Right ventricle myocardium inferior (tissue), 1 donor: Measurements from ENCODE around the gene ETV7. TPM values are rescaled to one million over a fixed set of nuclear protein-coding genes. Genes with fewer than 3 reads are reported as not detected.
"Not testable (repeated sequence)": the region's sequence is repeated elsewhere in the genome, so short reads cannot be mapped to it uniquely, and the experiment has no call there.

Experiments
- ATAC-seq: fragments of 200-7000 bp; cut with Tn5 transposase; one replicate; pipeline ENCODE4 v1.9.1; 2020; ENCODE audit warnings: mild to moderate bottlenecking, moderate library complexity
- DNase-seq: peaks from one replicate; pipeline ENCODE4 v3.0.0; 2021; ENCODE audit errors: missing footprints
- intact Hi-C: fragments of 100-400 bp; cut with DNase I; formaldehyde crosslinking; loops from one replicate; pipeline ENCODE4 v1.11.0; 2022
- total RNA-seq: library from RNA; stranded (reverse); fragmentation: NEBNext Ultra II Directional; extraction: Animal tissue kit (Norgen Biotek cat#: 25700); gene quantifications from one replicate; pipeline ENCODE4 v1.2.1, GENCODE V29; 2021
- donor health status: DM: no; HTN: yes; CAD: no; lungs with severe emphysema.

ETV7 gene
- total RNA-seq, 1 donor from 2014 or later: 0.38 TPM

DNA sequence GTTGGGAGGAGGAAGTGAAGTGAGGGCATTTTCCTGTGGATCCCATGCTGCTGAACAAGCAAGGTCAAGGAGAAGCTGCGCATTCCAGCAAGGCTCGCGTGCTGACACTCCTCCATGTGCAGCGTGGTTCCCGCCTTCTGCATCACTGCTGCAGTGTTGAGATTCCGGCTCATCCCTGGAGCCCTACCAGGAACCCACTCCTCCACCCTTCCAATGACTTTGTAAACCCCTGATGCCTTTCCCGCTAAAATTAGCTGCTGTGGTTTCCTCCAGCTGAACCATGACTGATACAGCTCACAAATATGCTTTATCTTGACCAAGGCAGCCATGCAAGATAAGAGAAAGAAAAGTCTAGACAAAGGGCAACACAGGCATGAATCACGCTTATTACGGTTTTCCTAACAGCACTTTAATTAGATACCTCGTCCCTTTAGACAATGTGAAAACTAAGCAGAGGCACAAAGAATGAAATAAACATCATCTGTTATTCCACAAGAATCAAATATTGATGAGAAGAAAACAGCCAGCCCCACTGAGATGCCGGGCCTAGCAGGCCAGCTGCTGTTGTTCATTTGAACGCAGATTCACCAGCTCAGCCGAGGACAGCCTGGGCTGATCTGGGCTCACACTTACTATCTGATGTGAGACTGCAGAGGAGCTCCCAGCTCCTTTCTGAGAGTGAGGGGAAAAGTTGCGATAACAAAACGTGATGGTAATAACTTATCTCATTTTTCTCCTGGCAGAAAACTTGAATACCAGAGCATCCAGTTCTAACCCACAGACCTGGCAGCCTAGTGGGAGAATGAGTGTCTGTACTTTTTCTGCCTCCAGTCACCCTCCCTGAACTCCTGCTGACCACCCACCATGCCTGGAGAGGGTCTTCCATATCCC lies 36.5 kb downstream of the ETV7 start:
- intact Hi-C loops: no loop called here
- DNase-seq (no peak), ATAC-seq (no peak)

DNA sequence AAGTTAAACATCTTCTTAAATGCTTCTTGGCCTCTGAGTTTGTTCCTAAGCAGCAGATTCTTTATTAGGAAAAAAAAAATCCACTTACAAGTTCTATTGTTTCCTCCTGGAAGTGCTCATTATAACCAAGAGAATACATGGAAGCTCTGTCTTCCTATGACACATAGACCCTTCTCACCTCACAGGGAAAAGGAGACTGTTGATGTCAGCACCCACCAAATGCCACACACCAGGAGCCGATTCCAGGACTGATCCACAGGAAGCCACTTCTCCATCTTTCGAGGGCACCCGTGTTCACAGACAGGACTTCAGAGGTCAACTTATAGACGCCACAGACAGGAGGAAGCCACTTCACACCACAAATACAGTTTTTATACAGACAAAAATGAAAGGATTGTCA lies 37.4 kb downstream of the ETV7 start:
- ATAC-seq (no peak), DNase-seq (no peak)
- intact Hi-C loops: no loop called here

DNA sequence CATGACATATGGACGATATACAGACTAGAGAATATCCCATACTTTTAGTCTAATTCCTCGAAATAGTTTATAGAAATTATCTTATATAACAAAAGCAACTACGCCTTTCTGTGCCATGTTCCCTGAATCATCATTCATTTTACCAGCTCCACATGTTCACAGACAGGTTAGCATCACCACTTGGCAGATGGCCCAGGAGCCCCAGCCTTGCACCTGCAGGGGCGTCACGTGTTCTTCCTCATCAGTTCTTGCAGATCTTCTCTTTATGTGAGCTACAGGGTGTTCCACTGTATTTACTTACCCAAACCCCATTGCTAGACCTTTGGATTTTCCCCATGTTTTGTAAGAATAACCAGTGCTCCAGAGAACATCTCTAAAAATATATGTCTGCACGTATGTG lies 38.2 kb downstream of the ETV7 start:
- intact Hi-C loops: no loop called here
- DNase-seq (no peak), ATAC-seq (no peak)

DNA sequence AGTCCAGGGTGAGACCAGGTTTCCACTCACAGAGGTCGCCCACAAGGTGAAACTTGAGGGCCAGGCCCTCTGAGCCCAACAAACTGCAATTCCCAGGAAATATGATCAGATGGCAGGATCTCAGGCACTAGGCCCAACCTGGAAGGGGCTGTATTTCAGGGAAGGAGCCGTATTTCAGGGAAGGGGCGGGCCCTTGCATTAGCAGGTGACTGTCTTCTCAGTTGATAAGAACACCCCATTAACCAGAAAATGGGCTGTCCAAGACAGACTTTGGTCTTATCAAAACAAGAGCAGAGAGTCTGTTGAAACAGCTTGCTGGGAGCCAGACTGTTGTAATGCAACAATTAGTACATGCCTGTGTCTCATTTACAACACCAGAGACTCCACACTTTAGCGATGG lies 39.8 kb downstream of the ETV7 start:
- no peak for ATAC-seq
- no peak for DNase-seq

DNA sequence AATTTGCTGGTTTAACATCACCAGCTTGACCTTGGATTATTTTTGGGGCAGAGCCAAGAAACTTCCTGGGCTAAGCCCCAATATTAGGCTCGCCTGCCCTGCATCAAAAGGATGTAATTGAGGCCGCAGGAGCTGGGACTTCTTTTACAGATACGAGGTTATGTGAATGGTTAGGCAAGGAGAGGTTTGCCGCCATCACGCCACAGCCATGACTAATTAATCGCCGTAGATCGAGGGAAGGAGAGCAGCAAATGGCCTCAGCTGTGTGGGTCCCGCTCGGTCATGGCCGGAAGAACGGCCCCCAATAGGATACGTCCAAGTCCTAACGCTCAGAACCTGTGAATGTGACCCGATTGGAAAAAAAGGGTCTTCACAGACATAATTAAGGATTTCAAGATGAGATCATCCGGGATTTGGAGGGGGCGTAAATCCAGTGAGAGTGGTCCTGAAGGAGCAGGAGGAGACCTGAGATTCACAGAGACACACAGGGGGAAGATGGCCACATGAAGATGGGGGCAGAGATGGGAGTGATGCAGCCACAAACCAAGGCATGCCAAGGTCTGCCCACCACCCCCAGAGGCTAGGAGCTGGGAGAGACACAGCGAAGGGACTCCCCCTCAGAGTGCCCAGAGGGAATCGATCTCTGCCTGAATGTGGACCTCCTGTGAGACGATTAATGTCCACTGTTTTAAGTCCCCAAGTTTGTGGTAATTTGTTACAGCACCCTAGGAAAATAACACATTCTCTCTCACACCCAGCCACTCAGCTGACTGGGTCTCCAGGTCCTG lies 40.8 kb downstream of the ETV7 start:
- intact Hi-C loops: no loop called here
- ATAC-seq (no peak), DNase-seq (no peak)

More for the DNA sequence above, 39.8 kb downstream of the ETV7 start:
- intact Hi-C loops: no loop called here

DNA sequence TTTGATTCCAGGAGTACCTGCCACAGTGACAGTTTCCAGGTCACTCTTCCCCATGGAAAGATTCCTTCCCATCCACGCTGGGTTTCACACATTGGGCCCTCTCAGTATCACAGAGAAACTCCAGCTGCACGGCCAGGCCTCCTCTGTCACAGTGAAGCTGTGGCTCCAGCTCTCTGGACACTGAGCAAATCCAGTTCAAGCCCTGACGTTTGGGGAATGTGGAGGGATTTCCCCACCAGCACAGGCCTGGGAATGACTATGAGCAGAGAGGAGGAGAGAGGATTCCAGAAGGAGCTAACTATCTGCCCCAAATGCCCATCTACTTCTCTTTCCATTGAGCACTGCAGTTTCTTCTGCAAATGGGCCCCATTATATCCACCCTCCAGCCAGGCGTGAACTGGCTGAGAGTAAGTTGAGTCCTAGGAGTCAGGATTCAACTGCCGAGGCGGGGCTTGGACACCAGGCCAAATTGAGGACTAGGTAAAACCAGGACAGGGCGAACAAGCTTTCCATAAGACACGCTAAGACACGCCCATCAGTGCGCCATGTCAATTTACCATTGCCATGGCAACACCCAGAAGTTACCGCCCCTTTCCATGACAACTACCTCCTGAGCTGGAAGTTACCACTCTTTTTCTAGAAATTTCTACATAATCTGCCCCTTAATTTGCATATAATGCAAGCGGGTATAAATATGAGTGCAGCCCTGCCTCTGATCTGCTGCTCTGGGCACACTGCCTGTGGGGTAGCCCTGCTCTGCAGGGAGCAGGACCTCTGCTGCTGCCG lies 41.6 kb downstream of the ETV7 start:
- ATAC-seq: no peak
- intact Hi-C loops: no loop called here
- DNase-seq: no peak

DNA sequence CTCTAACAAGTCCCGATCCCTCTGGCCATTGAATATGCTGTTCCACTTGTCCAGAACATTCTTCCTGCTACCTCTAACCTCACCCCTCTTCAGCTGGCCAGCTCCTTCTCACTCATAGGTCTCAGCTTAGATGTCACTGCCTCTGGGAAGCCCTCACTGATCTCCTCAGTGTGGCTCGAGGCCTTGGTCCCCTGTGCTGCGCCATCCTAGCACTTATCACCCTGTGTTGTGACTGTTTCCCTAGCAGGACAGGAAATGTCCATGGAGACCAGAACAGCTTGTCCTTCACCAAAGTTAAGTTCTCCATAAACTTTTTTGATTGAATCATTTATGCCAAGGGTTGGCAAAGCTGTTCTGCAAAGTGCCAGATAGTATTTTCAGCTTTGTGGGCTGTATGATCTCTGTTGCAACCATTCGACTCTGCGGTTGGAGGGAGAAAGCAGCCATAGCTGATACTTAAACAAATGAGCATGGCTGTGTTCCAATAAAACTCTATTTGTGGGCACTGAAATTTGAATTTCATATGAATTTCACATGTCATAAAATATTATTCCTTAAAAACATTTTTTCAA lies 44.3 kb downstream of the ETV7 start:
- intact Hi-C loops: no loop called here
- ATAC-seq (peak; percentile 42), DNase-seq (no peak)

DNA sequence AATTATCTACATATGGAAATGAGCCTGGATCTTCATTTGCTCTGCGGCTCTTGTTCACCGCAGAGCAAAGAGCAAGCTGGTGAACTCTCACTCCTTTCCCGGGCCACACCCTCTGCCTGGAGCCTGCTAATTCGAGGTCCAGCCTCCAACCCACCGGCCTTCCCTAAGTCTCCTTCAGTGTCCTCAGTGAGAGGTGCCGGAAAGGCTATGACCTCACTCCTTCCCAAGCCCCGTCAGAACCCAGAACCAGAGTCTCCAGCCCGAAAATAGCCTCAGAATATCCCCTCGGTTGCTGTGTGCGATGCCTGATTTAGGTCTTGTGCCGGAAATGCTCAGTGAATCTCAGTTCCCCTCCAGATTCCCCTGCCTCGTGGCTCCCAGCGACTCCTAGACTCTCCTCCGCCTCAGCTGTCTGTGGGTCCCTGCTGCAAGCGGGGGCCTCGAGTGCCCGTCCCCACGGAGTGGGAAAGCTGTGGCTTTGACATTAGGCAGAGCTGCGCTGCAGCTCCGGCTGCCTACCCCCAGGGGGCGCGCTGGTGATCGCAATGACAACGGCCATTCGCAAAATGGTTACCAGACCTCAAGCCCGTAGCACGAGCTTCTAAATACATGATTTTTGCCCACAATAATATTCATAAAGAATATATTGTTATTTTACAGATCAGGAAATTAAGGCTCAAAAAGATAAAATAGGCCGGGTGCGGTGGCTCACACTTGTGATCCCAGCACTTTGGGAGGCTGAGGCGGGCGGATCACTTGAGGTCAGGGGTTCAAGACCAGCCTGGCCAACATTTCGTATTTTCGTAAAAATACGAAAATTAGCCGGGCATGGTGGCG lies 46.6 kb downstream of the ETV7 start:
- DNase-seq (peak; percentile 89), ATAC-seq (peak; percentile 75)
- intact Hi-C loops: loop anchor here (1.0 kb wide), 1 partner anchor 19 kb away; no protein-coding TSS in a partner anchor

DNA sequence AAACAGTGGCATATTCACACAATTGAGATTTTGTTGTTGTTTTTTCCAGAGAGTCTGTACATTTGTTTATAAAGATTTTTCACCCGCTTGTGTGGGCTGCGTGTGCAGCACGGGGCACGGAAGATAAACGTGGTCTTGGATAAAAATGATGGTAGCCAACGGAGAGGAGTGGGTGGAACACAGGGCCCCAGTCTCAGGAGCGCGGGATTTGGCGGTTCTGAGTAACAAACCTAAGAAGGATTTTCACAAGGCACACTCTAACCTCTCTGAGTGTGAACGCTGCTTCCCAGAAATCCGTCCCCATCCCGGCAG lies 47.2 kb downstream of the ETV7 start:
- intact Hi-C loops: no loop called here
- no peak for DNase-seq
- peak; percentile 9 for ATAC-seq

DNA sequence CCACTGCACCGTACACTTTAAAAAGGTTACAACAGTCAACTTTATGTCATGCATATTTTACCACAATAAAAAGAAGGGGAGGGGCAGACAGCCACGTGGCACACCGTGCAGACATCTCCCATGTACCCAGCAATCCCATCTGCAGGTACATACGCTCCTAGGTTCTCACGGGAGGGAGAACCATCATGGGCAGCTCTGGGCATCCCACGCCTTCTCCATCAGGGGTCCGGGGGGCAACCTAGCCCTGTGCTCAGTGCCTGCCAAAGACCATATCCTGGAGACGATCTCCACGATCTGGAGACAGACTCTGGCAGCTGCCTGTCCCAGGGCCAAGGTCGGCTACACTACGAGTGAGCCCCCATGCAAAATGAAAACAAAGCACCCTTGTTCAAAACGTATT lies 48.3 kb downstream of the ETV7 start:
- ATAC-seq (no peak), DNase-seq (no peak)
- intact Hi-C loops: no loop called here

DNA sequence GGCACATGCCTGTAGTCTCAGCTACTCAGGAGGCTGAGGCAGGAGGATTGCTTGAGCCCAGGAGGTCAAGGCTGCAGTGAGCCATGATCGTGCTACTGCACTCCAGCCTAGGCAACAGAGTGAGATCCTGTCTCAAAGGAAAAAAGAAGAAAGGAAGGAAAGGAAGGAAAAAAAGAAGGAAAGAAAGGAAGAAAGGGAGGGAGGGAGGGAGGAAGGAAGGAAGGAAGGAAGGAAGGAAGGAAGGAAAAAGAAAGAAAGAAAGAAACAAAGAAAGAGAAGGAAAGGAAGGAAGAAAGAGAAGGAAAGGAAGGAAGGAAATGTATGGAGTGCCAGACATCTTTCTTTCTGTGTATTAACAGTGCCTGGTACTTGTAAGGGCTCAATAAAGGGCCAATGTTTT lies 49.2 kb downstream of the ETV7 start:
- ATAC-seq, DNase-seq, intact Hi-C loops: not testable (repeated sequence)

DNA sequence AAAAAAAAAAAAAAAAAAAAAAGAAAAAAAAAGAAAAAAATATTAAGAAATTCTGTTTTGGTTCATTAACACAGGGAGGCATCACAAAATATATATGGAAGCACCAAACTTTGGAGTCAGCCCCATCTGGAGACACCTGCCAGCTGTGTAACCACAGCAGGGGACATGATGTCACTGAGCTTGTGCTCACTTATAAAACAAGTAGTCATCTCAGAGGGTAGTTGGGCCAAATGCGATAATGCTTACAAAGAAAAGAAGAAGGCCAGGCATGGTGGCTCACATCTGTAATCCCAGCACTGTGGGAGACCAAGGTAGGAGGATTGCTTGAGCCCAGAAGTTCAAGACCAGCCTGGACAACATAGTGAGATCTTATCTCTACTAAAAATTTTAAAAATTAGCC lies 49.7 kb downstream of the ETV7 start:
- intact Hi-C loops: no loop called here
- ATAC-seq (no peak), DNase-seq (no peak)

DNA sequence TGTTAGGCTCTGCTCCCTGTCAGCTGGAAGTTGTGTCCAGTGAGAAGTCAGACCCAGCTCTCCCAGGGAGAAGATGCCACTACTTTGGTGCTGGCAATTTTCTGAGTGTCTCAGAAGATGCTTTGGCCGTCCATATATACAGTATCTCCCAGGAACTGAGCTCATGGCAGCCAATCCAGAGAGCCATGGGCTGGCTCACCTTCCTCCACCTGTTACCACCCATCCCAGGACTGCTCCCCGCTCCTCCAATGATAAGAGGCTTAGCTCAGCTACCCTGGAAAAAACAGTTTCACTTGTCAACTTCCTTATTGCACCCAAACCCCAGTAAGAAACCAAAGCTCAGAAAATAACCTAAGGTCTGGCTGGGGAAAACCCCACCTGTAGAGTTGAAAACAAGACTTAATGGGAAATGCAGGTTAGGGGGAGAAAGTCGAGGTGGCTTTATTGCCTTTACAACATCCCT lies 50.7 kb downstream of the ETV7 start, which contains the start of gene BNIP5:
TSS of gene BNIP5 (minus strand) at position 110 of the 463 bp plus-strand sequence. CDS start 6,198 bp downstream, outside the sequence.
- ATAC-seq (no peak), DNase-seq (no peak)
- intact Hi-C loops: no loop called here

DNA sequence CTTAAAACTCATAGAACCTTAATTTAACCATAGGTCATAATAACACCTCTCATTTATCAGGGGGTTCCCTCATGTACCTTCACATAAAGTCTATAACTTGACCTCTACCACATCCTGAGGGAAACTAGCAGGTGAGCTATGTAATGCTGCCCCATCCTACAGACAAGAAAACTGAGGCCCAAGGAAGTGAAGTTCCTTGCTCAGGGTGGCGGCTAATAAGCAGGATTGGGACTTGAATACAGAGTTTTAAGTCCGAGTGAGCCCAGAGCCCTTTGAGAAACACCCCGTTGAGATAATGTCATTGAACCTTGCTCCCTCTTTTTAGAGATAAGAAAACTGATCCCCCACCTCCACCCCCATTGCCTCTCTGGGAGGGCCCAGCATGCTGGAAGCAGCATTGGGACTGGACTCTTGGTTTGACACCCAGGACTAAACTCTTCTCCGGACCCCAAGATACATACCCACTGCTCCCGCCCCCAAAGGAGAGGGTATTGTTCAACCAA lies 51.2 kb downstream of the ETV7 start:
- ATAC-seq: no peak

DNA sequence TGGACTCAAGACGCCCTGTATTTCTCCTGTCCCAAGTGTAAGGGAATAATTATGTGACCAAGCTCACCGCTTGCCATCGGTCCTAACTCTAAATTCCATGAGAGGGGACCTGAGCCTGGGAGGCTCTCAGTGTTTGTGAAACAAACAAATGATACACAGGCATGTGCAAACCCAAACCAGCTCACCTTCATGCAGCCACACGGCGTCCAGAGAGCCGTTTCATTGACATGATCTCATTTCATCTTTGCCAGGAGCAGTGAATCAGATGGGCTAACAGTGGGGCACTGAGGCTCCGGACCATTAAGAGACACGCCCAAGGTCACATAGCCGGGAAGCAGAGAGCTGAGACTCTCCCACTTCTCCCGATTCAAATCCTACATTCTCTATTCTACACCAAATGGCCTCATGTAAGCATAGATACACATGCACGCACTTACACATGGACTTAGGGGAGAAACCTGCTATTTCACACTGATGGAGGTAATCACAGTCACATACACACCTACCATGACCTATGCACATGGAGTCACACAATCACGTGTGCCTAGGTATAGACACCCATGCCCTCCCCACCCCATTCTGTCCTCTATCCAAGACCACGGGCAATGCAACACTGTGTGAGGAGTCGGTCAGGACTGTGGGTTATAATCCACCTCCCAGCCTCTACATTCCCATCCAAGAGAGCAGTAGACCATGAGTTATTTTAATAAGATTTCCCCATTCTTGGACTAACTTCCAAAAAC lies 51.8 kb downstream of the ETV7 start:
- DNase-seq (no peak), ATAC-seq (no peak)
- intact Hi-C loops: no loop called here

More for the DNA sequence above, 51.2 kb downstream of the ETV7 start:
- no peak for DNase-seq
- intact Hi-C loops: no loop called here

DNA sequence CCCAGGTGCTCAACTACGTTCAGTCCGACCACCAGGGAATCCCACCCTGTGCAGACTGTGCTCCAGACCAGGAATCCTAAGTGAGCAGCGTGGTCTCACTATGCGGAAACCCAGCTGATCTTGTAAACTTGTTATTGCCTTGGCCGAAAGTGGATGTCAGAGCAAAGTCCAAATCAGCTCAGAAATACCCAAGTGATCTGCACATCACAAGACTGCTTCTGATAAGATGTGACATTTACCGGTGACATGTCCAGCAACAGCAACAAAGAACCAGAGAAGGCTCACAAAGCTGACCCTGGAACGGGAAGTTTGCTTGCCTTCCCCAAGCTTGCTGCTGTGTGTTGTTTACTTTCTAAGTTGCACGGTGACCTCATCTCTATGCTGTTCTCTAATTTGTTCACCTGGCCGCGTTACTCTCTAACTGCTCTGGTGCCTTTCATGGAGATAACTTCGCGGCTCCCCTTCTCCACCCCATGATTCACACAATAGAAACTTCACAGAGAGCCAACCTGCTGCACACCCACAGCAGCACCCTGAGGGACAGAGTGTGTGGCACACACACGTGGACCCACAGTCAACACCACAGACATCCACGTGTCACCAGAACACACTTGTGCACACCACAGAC lies 52.5 kb downstream of the ETV7 start:
- intact Hi-C loops: no loop called here
- no peak for ATAC-seq
- no peak for DNase-seq
